ENCODE data around the gene AK2. TPM values are rescaled to one million over a fixed set of nuclear protein-coding genes. Genes with fewer than 3 reads are reported as not detected.

AK2 gene
- total and polyA plus RNA-seq, 12 donors = 55.3 to 245 (median 144) TPM

DNA sequence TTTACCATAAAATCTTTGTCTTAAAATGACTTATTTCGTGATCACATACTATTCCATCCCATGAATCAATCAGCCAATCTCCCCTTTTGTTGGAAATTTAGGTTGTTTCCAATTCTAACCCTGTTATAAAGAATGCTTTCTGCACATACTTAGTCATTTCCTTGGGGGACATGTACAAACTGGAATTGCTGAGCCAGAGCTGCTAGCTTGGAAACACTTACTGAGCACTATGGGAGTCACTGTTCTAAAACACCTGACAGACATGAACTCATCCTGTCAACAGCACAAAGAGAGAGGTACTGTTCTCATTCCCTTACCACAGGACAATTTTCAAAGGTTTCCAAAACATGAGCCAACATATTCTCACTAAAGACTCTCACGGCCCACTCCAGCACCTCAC, 32.1 kb downstream of the AK2 start:
- Histone ChIP-seq H3K9me3 (replicated peaks in 1 of 3) (no peaks in the 10 kb centered on the region), H3K4me3 (no peak overlapping the region), H3K27ac (peak overlapping the region in 1 of 5 donors; percentile 73), H3K27me3 (no peaks in the 10 kb centered on the region), H3K36me3 (replicated peaks in 1 of 2) (peaks cover 0 to 14% of the 10 kb centered on the region in 2 donors), H3K4me1 (replicated peaks in 1 of 2) (peaks cover 20 to 34% of the 10 kb centered on the region in 2 donors)
- no peak for TF ChIP-seq POLR2A (IDR thresholded peaks at IDR 0.05)
- TF ChIP-seq, protein P1, sequence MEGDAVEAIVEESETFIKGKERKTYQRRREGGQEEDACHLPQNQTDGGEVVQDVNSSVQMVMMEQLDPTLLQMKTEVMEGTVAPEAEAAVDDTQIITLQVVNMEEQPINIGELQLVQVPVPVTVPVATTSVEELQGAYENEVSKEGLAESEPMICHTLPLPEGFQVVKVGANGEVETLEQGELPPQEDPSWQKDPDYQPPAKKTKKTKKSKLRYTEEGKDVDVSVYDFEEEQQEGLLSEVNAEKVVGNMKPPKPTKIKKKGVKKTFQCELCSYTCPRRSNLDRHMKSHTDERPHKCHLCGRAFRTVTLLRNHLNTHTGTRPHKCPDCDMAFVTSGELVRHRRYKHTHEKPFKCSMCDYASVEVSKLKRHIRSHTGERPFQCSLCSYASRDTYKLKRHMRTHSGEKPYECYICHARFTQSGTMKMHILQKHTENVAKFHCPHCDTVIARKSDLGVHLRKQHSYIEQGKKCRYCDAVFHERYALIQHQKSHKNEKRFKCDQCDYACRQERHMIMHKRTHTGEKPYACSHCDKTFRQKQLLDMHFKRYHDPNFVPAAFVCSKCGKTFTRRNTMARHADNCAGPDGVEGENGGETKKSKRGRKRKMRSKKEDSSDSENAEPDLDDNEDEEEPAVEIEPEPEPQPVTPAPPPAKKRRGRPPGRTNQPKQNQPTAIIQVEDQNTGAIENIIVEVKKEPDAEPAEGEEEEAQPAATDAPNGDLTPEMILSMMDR (IDR thresholded peaks at IDR 0.05) = no peak
- no peak for DNase-seq
- intact Hi-C loops (cut with DNase I) = loop anchor here in 1 of 2 donors (10.0 kb wide), 1 partner anchor 60 kb away; no protein-coding TSS in a partner anchor
- 95 to 98% (median 96%) methylated on average over 2 of the region's 2 CpGs for WGBS, 4 donors

- intact Hi-C loops (cut with DNase I) = loop anchor here in 1 of 2 donors (10.0 kb wide), 1 partner anchor 59 kb away; no protein-coding TSS in a partner anchor
- WGBS, 4 donors = 91 to 94% (median 92%) methylated on average over 4 of the region's 4 CpGs
- Histone ChIP-seq H3K27me3 (no peaks in the 10 kb centered on the region), H3K27ac (no peak overlapping the region), H3K4me3 (no peak overlapping the region), H3K4me1 (replicated peaks in 1 of 2) (peaks cover 26 to 36% of the 10 kb centered on the region in 2 donors), H3K36me3 (replicated peaks in 1 of 2) (peaks cover 0 to 13% of the 10 kb centered on the region in 2 donors), H3K9me3 (replicated peaks in 1 of 3) (no peaks in the 10 kb centered on the region)
- TF ChIP-seq, protein P1 (IDR thresholded peaks at IDR 0.05) = no peak
- TF ChIP-seq POLR2A (IDR thresholded peaks at IDR 0.05) = no peak
- no peak for DNase-seq
These were observed 33.0 kb downstream of the AK2 start for GRCh38 chr1:33003657-33004056.

DNA sequence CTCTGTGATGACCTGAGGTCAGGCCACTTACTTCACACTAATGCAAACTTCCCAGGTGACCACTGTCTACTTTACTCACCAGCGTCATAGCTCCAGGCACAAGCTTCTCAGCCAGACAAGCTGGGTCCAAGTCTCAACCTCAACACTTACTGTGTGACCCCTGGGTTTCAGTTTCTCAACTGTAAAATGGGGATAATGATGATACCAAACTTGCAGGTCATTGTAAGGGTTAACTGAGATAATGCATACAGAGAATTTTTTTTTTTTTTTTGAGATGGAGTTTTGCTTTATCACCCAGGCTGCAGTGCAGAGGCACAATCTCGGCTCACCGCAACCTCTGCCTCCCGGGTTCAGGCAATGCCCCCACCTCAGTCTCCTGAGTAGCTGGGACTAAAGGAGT, 34.7 kb downstream of the AK2 start:
- DNase-seq = no peak
- H3K4me3 ChIP-seq = no peak overlapping the region
- no peaks in the 10 kb centered on the region for H3K9me3 ChIP-seq (replicated peaks in 1 of 3)
- WGBS, 4 donors = 92 to 100% (median 96%) methylated on average over 4 of the region's 4 CpGs
- TF ChIP-seq, protein P1 (IDR thresholded peaks at IDR 0.05) = no peak
- TF ChIP-seq POLR2A (IDR thresholded peaks at IDR 0.05) = no peak
- no peaks in the 10 kb centered on the region for H3K36me3 ChIP-seq (replicated peaks in 1 of 2)
- intact Hi-C loops (cut with DNase I) = loop anchor here in 1 of 2 donors (10.0 kb wide), 1 partner anchor 57 kb away; no protein-coding TSS in a partner anchor
- H3K27ac ChIP-seq = no peak overlapping the region
- H3K4me1 ChIP-seq (replicated peaks in 1 of 2) = peaks cover 36 to 47% of the 10 kb centered on the region in 2 donors
- no peaks in the 10 kb centered on the region for H3K27me3 ChIP-seq

- H3K4me3 ChIP-seq = no peak overlapping the region
- H3K4me1 ChIP-seq (replicated peaks in 1 of 2) = peaks cover 36 to 44% of the 10 kb centered on the region in 2 donors
- H3K27me3 ChIP-seq = no peaks in the 10 kb centered on the region
- TF ChIP-seq, protein P1 (IDR thresholded peaks at IDR 0.05) = no peak
- TF ChIP-seq POLR2A (IDR thresholded peaks at IDR 0.05) = no peak
- H3K9me3 ChIP-seq (replicated peaks in 1 of 3) = no peaks in the 10 kb centered on the region
- intact Hi-C loops (cut with DNase I) = loop anchor here in 1 of 2 donors (10.0 kb wide), 1 partner anchor 56 kb away; no protein-coding TSS in a partner anchor
- 97 to 100% (median 97%) methylated on average over 2 of the region's 2 CpGs for WGBS, 4 donors
- H3K27ac ChIP-seq = no peak overlapping the region
- H3K36me3 ChIP-seq (replicated peaks in 1 of 2) = no peaks in the 10 kb centered on the region
- DNase-seq = no peak
These were observed 35.4 kb downstream of the AK2 start for GRCh38 chr1:33001282-33001681.

Measured in adrenal gland (tissue), 12 donors.